Right lobe of liver (tissue), 6 donors: ENCODE measurements around the gene NOP10. TPM values are rescaled to one million over a fixed set of nuclear protein-coding genes. Genes with fewer than 3 reads are reported as not detected.

ENCODE experiments used
- ATAC-seq, 4 donors: fragments of 200-7000 bp; cut with Tn5 transposase; one replicate each; pipeline ENCODE4 v1.9.1; 2020; ENCODE audit warnings: mild to moderate bottlenecking in 4 of 4, moderate library complexity in 4 of 4
- DNase-seq, 3 donors: peaks; one replicate each; pipeline ENCODE4 v3.0.0-alpha.2; 2020
- H3K27ac ChIP-seq, 3 donors: fragments of 200-600 bp; one replicate each; pipeline ENCODE4 v1.8.0; 2022
- H3K27me3 ChIP-seq, 2 donors: fragments of 200-600 bp; one replicate each; pipeline ENCODE4 v1.8.0; 2022
- H3K36me3 ChIP-seq, 4 donors: fragments of 200-600 bp; sonication (generic) in 1 of 4; one replicate each; pipeline versions ENCODE4 v1.5.1 to v1.8.0; 2017 to 2022; ENCODE audit warnings: control low read depth in 1 of 4
- H3K4me1 ChIP-seq, 4 donors: fragments of 200-600 bp; sonication (generic) in 1 of 4; one replicate each; pipeline versions ENCODE4 v1.5.1 to v1.8.0; 2017 to 2022; ENCODE audit warnings: control low read depth in 1 of 4
- H3K4me3 ChIP-seq, 3 donors: fragments of 200-600 bp; one replicate each; pipeline ENCODE4 v1.8.0; 2022
- H3K9me3 ChIP-seq, 4 donors: fragments of 200-600 bp; sonication (generic) in 1 of 4; one replicate each; pipeline versions ENCODE4 v1.5.1 to v1.8.0; 2017 to 2022; ENCODE audit warnings: control low read depth in 1 of 4
- POLR2A ChIP-seq: fragments of 450-650 bp; IDR thresholded peaks from one replicate; pipeline ENCODE4 v1.6.1; 2017; ENCODE audit warnings: antibody characterized with exemption, mild to moderate bottlenecking
- WGBS: methylation state at CpG from one replicate; pipeline ENCODE4 v1.1.6; 2018; ENCODE audit warnings: low coverage, low lambda C conversion rate; ENCODE audit not compliant: insufficient coverage; ENCODE audit errors: missing lambda C conversion rate; 5-methylcytosine and 5-hydroxymethylcytosine counted together
- intact Hi-C, 2 donors: fragments of 100-400 bp; cut with DNase I; formaldehyde crosslinking; loops; one replicate each; pipeline versions ENCODE4 v1.11.2 to v1.14.1; 2022
- total RNA-seq, 6 experiments: library from RNA; depleted of rRNA in 2 of 6; stranded (reverse); fragments of >200 nt in 2 of 6; fragmentation: NEBNext Ultra II Directional in 3 of 6; extraction: Animal tissue kit (Norgen Biotek cat#: 25700) in 3 of 6; gene quantifications; one replicate each; pipeline versions ENCODE4 v1.1.0 to v1.2.4, GENCODE V29; 2016 to 2023
- TF ChIP-seq, protein P1 (sequence below), 4 donors: fragments of 200-600 bp in 3 of 4; fragments of 450-650 bp in 1 of 4; IDR thresholded peaks; one replicate each; pipeline versions ENCODE4 v1.5.1 to v1.8.0; 2016 to 2022; ENCODE audit warnings: antibody characterized with exemption in 4 of 4, mild to moderate bottlenecking in 2 of 4
- donor health status: DM: no; HTN: yes; CAD: no.
- donor health status: DM: no; HTN: no; CAD: no.
- donor health status: DM: no; HTN: no; CAD: no.
- donor health status: DM: no; HTN: yes; CAD: no.
- donor health status: DM: no; HTN: yes; CAD: no.

NOP10 gene
- total RNA-seq, 6 experiments from 2014 or later: 59.2 to 177 (median 79.2) TPM

GRCh38 chr15:34374816-34375215 lies 31.9 kb upstream of the NOP10 start:
- intact Hi-C loops: no loop called here
- H3K4me1 ChIP-seq: no peaks in the 10 kb centered on the region
- no peak for TF ChIP-seq POLR2A
- TF ChIP-seq, protein P1, sequence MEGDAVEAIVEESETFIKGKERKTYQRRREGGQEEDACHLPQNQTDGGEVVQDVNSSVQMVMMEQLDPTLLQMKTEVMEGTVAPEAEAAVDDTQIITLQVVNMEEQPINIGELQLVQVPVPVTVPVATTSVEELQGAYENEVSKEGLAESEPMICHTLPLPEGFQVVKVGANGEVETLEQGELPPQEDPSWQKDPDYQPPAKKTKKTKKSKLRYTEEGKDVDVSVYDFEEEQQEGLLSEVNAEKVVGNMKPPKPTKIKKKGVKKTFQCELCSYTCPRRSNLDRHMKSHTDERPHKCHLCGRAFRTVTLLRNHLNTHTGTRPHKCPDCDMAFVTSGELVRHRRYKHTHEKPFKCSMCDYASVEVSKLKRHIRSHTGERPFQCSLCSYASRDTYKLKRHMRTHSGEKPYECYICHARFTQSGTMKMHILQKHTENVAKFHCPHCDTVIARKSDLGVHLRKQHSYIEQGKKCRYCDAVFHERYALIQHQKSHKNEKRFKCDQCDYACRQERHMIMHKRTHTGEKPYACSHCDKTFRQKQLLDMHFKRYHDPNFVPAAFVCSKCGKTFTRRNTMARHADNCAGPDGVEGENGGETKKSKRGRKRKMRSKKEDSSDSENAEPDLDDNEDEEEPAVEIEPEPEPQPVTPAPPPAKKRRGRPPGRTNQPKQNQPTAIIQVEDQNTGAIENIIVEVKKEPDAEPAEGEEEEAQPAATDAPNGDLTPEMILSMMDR (IDR thresholded peaks at IDR 0.05): no peak
- H3K27ac ChIP-seq: no peak overlapping the region
- no peaks in the 10 kb centered on the region for H3K9me3 ChIP-seq
- 46% methylated on average over 2 of the region's 2 CpGs for WGBS
- no peaks in the 10 kb centered on the region for H3K27me3 ChIP-seq
- DNase-seq (no peak), ATAC-seq (no peak)
- H3K36me3 ChIP-seq: no peaks in the 10 kb centered on the region
- H3K4me3 ChIP-seq: no peak overlapping the region

DNA sequence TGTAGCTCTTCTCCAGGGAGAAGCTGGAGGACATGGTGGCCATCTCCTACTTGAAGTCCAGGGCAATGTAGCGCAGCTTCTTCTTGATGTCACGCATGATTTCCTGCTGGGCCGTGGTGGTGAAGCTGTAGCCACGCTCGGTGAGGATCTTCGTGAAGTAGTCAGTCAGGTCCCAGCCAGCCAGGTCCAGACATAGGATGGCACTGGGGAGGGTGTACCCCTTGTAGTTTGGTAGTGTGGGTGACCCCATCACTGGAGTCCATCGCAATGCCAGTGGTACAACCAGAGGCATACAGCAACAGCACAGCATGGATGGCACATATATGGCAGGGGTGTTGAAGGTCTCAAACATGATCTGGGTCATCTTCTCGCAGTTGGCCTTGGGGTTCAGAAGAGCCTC lies 31.0 kb upstream of the NOP10 start:
- no peak for DNase-seq

DNA sequence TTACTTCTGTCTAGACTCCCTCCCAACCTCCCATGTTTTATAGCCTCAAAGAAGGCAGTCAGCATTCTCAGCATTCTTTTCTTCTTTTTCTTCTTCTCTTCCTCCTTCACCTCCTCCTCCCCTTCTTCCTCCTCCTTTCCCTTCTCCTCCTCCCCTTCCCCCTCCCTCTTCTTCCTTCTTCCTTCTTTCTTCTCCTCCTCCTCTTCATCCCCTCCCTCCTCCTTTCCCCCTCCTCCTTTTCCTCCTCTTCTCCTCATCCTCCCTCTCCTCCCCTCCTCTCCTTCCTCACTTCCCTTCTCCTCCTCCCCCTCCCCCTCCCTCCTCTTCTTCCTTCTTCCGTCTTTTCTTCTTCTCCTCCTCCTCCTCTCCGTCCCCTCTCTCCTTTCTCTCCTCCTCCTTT lies 27.7 kb upstream of the NOP10 start:
- Histone ChIP-seq H3K27ac (no peak overlapping the region), H3K4me3 (no peak overlapping the region), H3K36me3 (no peaks in the 10 kb centered on the region), H3K27me3 (no peaks in the 10 kb centered on the region), H3K9me3 (no peaks in the 10 kb centered on the region), H3K4me1 (peaks cover 0 to 6% (median 0%) of the 10 kb centered on the region in 4 donors)
- intact Hi-C loops: no loop called here
- DNase-seq (no peak), ATAC-seq (no peak)
- no peak for TF ChIP-seq POLR2A
- TF ChIP-seq, protein P1 (IDR thresholded peaks at IDR 0.05): no peak
- 46% methylated on average over 2 of the region's 2 CpGs for WGBS

More for the DNA sequence above, 31.0 kb upstream of the NOP10 start:
- no peak overlapping the region for H3K27ac ChIP-seq
- no peak overlapping the region for H3K4me3 ChIP-seq
- no CpG with 5 or more reads among the region's 8 CpGs for WGBS
- H3K27me3 ChIP-seq: no peaks in the 10 kb centered on the region
- intact Hi-C loops: no loop called here
- ATAC-seq: no peak
- H3K9me3 ChIP-seq: no peaks in the 10 kb centered on the region
- no peaks in the 10 kb centered on the region for H3K4me1 ChIP-seq
- no peaks in the 10 kb centered on the region for H3K36me3 ChIP-seq
- TF ChIP-seq, protein P1 (IDR thresholded peaks at IDR 0.05): no peak
- no peak for TF ChIP-seq POLR2A

DNA sequence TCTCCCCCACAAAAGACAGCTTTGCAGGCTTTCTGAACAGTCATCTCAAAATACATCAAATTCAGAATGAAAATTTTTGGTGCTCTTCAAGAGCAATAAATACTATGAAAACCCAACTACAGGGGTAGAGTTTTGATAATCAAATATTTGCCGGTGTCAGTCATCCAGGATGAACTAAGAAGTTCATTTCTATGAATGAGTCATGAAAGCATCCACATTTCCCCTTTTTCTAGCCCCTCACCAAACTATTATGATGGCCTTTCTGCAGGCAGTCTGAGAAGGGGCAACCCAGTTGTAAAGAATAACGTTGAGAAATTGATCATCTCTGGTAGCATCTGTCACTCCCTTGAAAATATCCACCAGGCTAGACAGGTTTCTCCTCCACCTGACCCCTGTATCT lies 27.2 kb upstream of the NOP10 start:
- no peaks in the 10 kb centered on the region for H3K36me3 ChIP-seq
- H3K9me3 ChIP-seq: no peaks in the 10 kb centered on the region
- no peak overlapping the region for H3K4me3 ChIP-seq
- WGBS: 67% methylated on average over 2 of the region's 2 CpGs
- no peak for DNase-seq
- no peak for TF ChIP-seq POLR2A
- TF ChIP-seq, protein P1 (IDR thresholded peaks at IDR 0.05): no peak
- intact Hi-C loops: no loop called here
- no peak overlapping the region for H3K27ac ChIP-seq
- no peaks in the 10 kb centered on the region for H3K27me3 ChIP-seq
- ATAC-seq: no peak
- H3K4me1 ChIP-seq: peaks cover 0 to 6% (median 0%) of the 10 kb centered on the region in 4 donors
